OCI-LY3 (cell line): Measurements from ENCODE around the gene MED26.

Experiments
- CTCF ChIP-seq: fragments of 200-600, 300-600 bp; sonication (generic); IDR thresholded peaks from 2 replicates; pipeline ENCODE4 v1.5.1; 2014; ENCODE audit warnings: antibody characterized with exemption, low read length, low read depth
- EZH2phosphoT487 ChIP-seq: fragments of 200-600 bp; shearing (Covaris generic); IDR thresholded peaks from 2 replicates; pipeline ENCODE4 v1.6.1; 2018; ENCODE audit warnings: antibody characterized with exemption, mixed run types, low read depth

- TF ChIP-seq CTCF (no peak), EZH2phosphoT487 (no peak)
Measured at GRCh38 chr19:16659464-16659831, 31.4 kb upstream of the MED26 start.
